ENCODE data around the gene PIGBOS1. TPM values are rescaled to one million over a fixed set of nuclear protein-coding genes. Genes with fewer than 3 reads are reported as not detected.
"Not testable (repeated sequence)": the region's sequence is repeated elsewhere in the genome, so short reads cannot be mapped to it uniquely, and the experiment has no call there.

Gene PIGBOS1
- total and polyA plus RNA-seq, 8 donors, result 3.3 to 14.5 (median 5.4) TPM

DNA sequence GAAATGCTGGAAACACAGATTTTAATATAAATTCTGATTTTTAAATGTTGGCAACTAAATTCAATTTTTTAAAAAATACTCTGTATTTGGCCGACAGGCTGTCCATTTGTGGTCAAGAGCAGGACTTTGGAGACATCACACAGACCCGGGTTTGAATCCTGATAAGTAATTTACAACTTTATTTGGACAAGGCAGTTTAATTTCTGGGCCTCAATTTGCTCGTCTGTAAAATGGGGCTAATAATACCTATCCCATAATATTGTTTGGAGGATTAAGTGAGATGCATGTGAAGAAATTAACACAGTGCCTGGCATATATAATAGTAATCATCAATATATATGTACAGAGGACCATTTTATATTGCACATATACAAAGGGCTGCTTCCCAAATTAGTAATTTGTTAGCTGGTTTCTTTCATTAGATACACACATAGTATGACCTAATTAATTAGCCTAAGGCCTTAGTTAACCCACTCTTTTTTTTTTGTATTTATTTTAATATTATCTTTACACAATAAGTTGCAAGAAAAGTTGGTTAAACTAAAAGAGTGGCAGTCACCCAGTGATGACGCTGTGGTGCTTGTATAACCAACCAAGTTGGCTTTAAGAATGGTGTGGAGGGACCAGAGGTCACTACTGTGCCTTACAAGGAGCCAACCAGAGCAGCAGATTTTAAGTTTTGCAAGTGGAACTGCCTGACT lies 764 bp upstream of the PIGBOS1 start:
- ATAC-seq (peak; percentile 27 to 59 (median 42)), FAIRE-seq (no peak), DNase-seq (no peak)
- no peak for TF ChIP-seq CTCF (IDR thresholded peaks at IDR 0.05)
- Histone ChIP-seq H3K27me3 (no peaks in the 10 kb centered on the region), H3K27ac (peak overlapping the region in 2 of 4 donors; percentile 86 to 89), H3K36me3 (no peaks in the 10 kb centered on the region), H3K4me1 (peaks cover 0 to 25% (median 15%) of the 10 kb centered on the region in 3 donors), H3K9me3 (no peaks in the 10 kb centered on the region), H3K4me3 (peak overlapping the region; percentile 43 to 78 (median 61))
- intact Hi-C loops (cut with DNase I), result no loop called here
- WGBS, 2 donors, result 45 to 48% methylated on average over 4 of the region's 4 CpGs

- FAIRE-seq; H3K9me3 ChIP-seq; H3K4me1 ChIP-seq; DNase-seq; H3K36me3 ChIP-seq; intact Hi-C loops (cut with DNase I); ATAC-seq; H3K27me3 ChIP-seq; H3K4me3 ChIP-seq; H3K27ac ChIP-seq: not testable (repeated sequence)
- 96% methylated on average over 20 of the region's 32 CpGs; no CpG with 5 or more reads in 1 of the 2 donors for WGBS, 2 donors
Observed at GRCh38 chr15:55302801-55303200, 16.1 kb downstream of the PIGBOS1 start.

DNA sequence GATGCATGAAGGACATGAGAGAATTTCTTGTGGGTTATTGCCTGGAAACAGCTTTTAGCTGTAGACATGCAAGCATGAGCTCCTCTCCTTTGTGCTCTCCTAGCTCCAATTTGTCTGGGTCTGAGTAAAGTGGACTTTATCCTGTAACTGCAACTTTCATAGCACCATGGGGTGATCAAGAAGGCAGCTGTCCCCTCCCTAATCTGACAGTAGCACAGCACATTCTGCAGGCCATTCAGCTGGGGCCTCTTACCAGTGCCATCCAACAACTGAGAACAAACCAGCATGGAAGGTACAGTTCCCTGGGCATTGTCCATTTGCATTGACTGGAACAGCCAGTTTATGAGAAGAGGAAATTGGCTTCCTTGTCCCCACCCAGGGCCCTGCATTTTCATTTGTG lies 21.6 kb downstream of the PIGBOS1 start:
- no peak for FAIRE-seq
- no peaks in the 10 kb centered on the region for H3K36me3 ChIP-seq
- H3K27me3 ChIP-seq, result no peaks in the 10 kb centered on the region
- no peak overlapping the region for H3K4me3 ChIP-seq
- no peak for ATAC-seq
- no peak for DNase-seq
- intact Hi-C loops (cut with DNase I), result no loop called here
- H3K9me3 ChIP-seq, result no peaks in the 10 kb centered on the region
- H3K27ac ChIP-seq, result no peak overlapping the region
- TF ChIP-seq CTCF (IDR thresholded peaks at IDR 0.05), result no peak
- H3K4me1 ChIP-seq, result no peaks in the 10 kb centered on the region

DNA sequence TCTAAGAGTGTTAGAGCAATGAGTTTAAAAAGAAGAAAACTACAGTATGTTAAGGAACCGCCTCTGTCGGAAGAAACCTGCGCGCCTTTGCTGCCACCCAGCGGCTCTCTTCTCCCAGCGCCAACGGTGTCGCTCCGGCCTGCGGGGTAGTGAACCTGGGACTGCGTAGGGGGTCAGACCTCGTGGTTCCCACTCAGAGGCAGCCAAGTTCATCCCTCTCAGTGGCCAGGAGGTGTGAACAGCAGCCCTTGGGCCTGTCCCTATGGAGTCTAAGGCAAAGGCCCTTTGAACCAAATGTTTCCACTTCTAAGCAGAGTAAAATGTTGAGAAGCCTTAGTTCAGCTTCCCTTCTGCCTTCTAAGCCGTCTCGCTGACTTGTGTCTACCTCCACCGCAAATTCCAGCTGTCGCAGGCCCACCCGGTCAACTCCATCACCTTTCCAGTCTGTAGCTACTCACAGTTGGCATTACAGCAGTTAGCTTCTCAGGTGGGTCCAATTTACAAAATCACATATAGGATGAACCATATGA lies 28.3 kb downstream of the PIGBOS1 start:
- H3K27ac ChIP-seq, result peak overlapping the region; percentile 86 to 88 (median 88)
- DNase-seq (peak; percentile 73 to 91 (median 82)), FAIRE-seq (no peak), ATAC-seq (peak; percentile 83 to 92 (median 86))
- peak; percentile 38 to 81 (median 76) for TF ChIP-seq CTCF (IDR thresholded peaks at IDR 0.05)
- no peaks in the 10 kb centered on the region for H3K36me3 ChIP-seq
- peaks cover 0 to 7% (median 1%) of the 10 kb centered on the region in 3 donors for H3K4me1 ChIP-seq
- intact Hi-C loops (cut with DNase I), result loop anchor here in 1 of 3 donors (5.0 kb wide), 1 partner anchor 73 kb away; no protein-coding TSS in a partner anchor
- WGBS, 2 donors, result 15 to 17% methylated on average over 17 of the region's 17 CpGs
- H3K27me3 ChIP-seq, result no peaks in the 10 kb centered on the region
- peak overlapping the region; percentile 53 to 88 (median 76) for H3K4me3 ChIP-seq
- H3K9me3 ChIP-seq, result no peaks in the 10 kb centered on the region

DNA sequence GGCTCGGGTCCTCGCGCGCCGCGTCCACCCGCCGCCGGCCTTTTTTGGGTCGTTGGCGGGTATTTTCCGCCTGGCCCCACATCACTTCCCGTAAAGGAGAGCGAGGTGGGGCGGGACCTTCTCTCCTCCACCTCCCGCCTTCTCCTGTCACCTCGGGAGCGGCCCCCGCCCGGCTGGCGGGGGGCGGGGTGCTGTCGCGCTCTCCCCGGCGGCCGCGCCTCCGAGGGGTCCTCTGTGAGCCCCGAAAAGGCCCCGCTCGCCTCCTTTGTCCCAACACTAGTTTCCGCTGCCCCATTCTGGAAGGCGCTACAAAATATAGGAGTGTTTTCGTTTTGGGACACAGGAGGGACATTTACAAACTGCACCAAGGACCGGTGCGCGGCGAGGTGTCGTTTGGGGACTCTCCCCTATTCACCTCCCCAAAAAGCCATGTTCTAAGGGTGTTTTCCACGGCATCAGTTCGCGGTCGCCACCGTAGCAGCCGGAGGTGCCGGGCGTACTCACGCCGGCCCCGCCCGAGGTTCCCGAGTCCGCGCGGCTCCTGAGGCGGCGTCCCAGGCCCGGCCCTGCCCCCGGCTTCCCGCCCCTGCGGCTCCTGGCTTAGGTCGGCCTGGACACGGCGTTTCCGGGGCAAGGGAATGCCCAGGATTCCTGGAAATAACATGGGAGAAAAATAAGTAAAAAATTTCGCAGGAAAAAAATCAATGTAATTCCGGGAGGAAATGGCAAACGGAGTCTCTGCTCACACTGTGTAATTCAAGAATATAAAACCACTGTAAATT lies 29.0 kb downstream of the PIGBOS1 start, which contains the start of gene RAB27A:
TSS of gene RAB27A (minus strand) at position 68 of the 782 bp plus-strand sequence. CDS start 54,879 bp downstream, outside the sequence.
- ATAC-seq (peak; percentile 87 to 92 (median 90)), DNase-seq (peak; percentile 77 to 90 (median 82)), FAIRE-seq (no peak)
- H3K27me3 ChIP-seq, result no peaks in the 10 kb centered on the region
- no peak for TF ChIP-seq CTCF (IDR thresholded peaks at IDR 0.05)
- WGBS, 2 donors, result 0% methylated on average over 55 to 69 of the region's 69 CpGs
- H3K4me3 ChIP-seq, result peak within 1 kb of the TSS; percentile 53 to 88 (median 76)
- peaks cover under 1 to 13% (median 8%) of the 10 kb centered on the region in 3 donors for H3K4me1 ChIP-seq
- intact Hi-C loops (cut with DNase I), result loop anchor here in 1 of 3 donors (5.0 kb wide), 1 partner anchor 73 kb away; no protein-coding TSS in a partner anchor
- H3K9me3 ChIP-seq, result no peaks in the 10 kb centered on the region
- peak within 1 kb of the TSS; percentile 86 to 88 (median 88) for H3K27ac ChIP-seq
- no peaks in the 10 kb centered on the region for H3K36me3 ChIP-seq

All from pancreas (tissue), 10 donors.